Measurements from ENCODE around the gene POLRMT.

POLRMT gene

GRCh38 chr19:648305-648704 is 15.0 kb upstream of the POLRMT start:
- DNase-seq (ENCODE audit: low read depth in 2 of 2, low spot score in 1 of 2) = no peak

DNA sequence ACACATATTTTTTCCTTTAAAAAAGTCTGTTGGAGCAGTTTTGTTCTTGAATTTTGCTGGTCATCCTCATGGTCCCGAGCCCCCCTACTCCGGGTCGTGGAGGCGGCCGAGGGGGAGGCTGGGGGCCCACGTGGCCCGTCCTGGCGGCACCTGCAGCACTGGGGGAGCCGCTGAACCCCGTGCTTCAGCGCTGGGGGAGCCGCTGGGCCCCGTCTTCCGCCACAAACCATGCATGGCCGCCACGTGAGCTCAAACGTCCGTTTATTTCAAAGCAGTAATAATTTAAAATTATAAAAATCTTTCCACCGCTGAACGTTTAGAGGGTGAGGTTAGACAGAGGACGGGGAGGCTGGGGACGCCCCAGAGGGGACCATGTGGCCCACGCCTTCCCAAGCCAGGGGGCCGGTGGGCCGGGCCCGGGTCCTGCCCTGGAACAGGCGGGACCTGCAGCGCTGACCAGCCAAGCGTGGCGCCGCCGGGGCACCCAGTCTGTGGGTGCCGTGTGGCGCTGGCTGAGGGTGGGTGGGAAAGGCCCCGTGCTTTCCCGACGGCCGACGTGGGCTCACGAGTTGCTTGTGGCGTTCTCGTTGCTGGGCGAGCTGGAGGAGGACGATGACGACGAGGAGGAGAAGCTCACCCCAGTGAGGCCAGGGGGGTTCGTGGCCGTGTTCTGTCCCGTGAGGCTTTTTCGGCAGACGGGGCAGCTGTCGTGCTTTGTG is 14.4 kb upstream of the POLRMT start:
- DNase-seq (ENCODE audit: low read depth in 2 of 2, low spot score in 1 of 2) = no peak

- no peak for DNase-seq (ENCODE audit: low read depth in 2 of 2, low spot score in 1 of 2)
Measured at GRCh38 chr19:646779-647565, 13.6 kb upstream of the POLRMT start.

GRCh38 chr19:645912-646778 is 12.8 kb upstream of the POLRMT start:
- no peak for DNase-seq (ENCODE audit: low read depth in 2 of 2, low spot score in 1 of 2)

- no peak for DNase-seq (ENCODE audit: low read depth in 2 of 2, low spot score in 1 of 2)
Measured at GRCh38 chr19:644789-645188, 11.5 kb upstream of the POLRMT start.

GRCh38 chr19:644363-644762 is 11.0 kb upstream of the POLRMT start:
- no peak for DNase-seq (ENCODE audit: low read depth in 2 of 2, low spot score in 1 of 2)

GRCh38 chr19:643736-644135 is 10.4 kb upstream of the POLRMT start:
- no peak for DNase-seq (ENCODE audit: low read depth in 2 of 2, low spot score in 1 of 2)

GRCh38 chr19:642767-643727 is 9.7 kb upstream of the POLRMT start:
- no peak for DNase-seq (ENCODE audit: low read depth in 2 of 2, low spot score in 1 of 2)

GRCh38 chr19:641702-642101 is 8.4 kb upstream of the POLRMT start:
- no peak for DNase-seq (ENCODE audit: low read depth in 2 of 2, low spot score in 1 of 2)

- no peak for DNase-seq (ENCODE audit: low read depth in 2 of 2, low spot score in 1 of 2)
Measured at GRCh38 chr19:640606-641189, 7.4 kb upstream of the POLRMT start.

DNA sequence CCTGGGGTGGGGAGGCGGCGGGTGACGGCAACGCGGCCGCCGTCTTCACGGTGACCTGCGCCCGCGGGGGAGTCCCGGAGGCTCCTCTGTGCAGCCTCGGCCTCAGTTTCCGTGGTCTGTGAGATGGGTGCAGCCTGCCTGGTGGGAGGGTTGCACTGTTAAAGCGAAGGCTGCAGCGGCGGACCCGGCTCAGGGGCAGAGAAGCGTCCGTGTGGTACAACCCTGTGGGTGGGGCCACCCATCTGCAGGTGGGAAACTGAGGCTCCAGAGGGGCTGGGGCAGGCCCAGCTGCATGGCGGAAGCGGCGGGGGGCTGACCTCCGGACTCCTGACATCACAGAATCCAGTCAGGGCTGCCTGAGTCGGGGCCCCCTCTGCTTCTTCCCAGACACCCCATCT is 6.8 kb upstream of the POLRMT start:
- no peak for DNase-seq (ENCODE audit: low read depth in 2 of 2, low spot score in 1 of 2)

- DNase-seq (ENCODE audit: low read depth in 2 of 2, low spot score in 1 of 2) = peak; percentile 92 to 94
Measured at GRCh38 chr19:639253-640160, 6.2 kb upstream of the POLRMT start, which contains the start of gene FGF22. FGF22 (plus strand) TSS chr19:639879; CDS start chr19:639926, 47 bp downstream.

- DNase-seq (ENCODE audit: low read depth in 2 of 2, low spot score in 1 of 2) = no peak
Measured at GRCh38 chr19:638906-639252, 5.5 kb upstream of the POLRMT start.

DNA sequence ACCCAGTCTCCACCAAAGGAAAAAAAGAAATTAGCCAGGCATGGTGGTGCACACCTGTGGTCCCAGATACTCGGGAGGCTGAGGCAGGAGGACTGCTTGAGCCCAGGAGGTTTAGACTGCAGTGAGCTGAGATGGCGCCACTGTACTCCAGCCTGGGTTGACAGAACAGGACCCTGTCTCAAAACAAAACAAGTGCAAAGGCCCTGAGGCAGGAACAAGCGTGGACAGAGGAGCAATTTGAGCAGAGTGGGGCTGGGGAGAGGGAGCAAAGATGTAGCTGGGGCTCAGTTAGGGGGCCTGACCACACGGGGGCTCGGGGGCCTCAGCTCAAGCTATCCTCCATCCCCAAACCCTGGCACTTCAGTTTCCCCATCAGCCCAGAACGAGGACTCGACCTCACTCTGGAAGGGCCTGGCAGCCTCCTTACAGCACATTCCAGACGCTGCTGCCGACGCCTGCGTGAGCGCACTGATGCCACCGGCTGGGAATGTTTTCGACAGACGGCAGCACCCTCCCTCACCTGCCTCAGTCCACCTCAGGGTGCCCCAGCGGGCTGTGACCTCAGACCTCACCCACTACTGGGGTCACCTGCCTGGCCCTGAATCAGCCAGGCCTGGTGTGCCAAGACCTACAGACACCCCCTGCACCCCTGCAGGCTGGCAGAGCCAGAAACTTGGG is 1.8 kb upstream of the POLRMT start:
- DNase-seq (ENCODE audit: low read depth in 2 of 2, low spot score in 1 of 2) = no peak

DNA sequence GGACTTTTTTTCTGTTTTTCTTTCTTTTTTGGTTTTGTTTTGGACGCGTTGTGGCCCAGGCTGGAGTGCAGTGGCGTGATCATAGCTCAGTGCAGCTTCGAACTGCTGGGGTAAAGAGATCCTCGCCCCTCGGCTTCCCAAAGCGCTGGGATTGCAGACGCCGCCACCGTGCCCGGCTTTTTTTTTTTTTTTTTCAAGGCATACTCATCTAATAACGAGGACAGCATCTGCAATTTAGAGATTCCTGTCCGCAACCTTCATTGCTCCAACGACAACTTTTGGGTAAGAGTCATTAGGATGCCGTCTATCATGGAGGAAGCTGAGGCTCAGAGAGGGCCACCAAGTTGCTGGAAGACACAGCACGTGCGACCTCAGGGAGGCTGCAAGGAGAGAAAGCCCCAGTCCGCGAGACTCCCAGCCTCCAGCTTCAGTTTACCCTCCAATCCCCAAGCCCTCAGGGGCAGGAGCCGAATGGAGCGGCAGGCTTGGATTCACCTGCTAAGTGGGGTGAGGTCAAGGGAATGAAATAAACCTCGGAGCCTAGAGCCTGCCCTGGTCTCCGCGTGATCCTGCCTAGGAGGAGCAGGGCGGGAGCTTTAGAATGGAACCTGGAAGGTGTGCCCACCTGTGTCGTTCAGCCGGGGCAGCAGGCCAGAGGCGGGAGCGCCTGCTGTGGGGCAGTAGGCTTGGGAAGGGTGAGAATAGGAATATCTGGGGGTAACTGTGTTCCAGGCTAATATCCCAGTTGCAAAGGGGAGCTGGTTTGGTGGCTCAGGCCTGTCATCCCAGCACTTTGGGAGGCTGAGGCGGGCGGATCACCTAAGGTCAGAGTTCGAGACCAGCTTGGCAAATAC is 676 bp upstream of the POLRMT start:
- DNase-seq (ENCODE audit: low read depth in 2 of 2, low spot score in 1 of 2) = no peak

GRCh38 chr19:632579-633067 is 714 bp downstream of the POLRMT start:
- no peak for DNase-seq (ENCODE audit: low read depth in 2 of 2, low spot score in 1 of 2)

DNA sequence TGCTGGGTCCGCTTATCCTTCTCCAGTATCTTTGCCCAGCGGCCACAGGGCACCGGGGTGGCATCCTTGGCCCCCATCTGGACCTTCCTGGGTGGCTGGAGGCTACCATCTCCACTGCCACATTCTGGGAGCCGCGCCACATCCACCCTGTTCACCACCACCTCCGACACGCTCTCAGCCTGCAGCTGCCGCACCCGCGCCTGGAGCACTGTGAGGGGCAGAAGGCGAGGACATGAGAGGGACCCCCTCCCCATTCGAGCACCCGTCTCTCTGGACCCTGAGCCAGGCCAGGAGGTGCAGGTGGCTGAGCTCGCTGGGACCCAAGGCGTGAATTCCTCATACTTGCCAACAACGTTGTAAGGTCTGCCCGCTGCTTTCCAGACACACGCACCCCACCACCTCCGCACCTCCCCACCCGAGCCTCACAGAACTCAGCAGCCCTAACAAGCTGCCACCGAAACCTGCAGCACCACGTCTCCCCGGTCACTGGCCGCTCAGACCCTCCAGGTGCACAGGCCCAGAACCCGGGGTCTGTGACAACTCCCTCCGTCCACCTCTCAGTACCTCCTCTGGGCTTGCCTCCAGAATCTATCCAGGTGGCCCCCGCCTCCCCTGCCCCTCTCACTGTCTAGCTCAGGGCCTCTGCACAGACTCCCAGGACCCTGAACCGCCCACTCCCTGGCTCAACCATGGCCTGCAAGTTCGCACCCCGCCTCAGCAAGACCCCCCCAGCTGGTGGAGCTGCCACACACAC is 3.2 kb downstream of the POLRMT start:
- no peak for DNase-seq (ENCODE audit: low read depth in 2 of 2, low spot score in 1 of 2)

All from stimulated activated CD8-positive, alpha-beta memory T cell treated with anti-CD3 and anti-CD28 coated beads, Interleukin-4, amount 100 ng/mL, for 1 hour (primary cell).